ENCODE data around the gene GFRA1. TPM values are rescaled to one million over a fixed set of nuclear protein-coding genes. Genes with fewer than 3 reads are reported as not detected.

The GFRA1 gene
- total and polyA plus RNA-seq, 2 donors (not counting 3 experiments of a cell fraction or from before 2014, with no cell fraction given): 0.22 to 0.88 TPM

DNA sequence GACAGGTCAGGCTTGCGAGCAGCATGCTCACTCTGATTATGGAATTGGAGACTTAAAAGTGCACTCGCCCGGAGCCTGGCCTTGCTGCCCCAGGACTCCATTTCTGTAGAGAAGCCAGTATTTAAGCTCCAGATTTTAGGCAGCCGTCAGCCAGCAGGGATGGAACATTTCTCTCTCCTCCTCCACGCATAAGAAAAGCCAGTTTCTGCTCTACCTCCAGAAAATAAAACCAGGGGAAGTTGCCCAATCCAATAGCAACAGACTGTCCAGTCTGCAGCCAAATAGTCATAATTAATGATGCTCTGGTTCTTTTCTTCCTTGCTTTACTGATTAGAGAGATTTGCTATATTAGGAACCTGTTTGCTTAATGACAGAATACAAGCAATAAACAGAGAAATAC, 203.2 kb downstream of the GFRA1 start:
- no peak for TF ChIP-seq POLR2AphosphoS5 (IDR thresholded peaks at IDR 0.05; ENCODE audit: insufficient read depth, low read depth, low read length)
- TF ChIP-seq POLR2A (IDR thresholded peaks at IDR 0.05; ENCODE audit: low read depth, low read length): no peak
- TF ChIP-seq EZH2 (IDR thresholded peaks at IDR 0.05; ENCODE audit: borderline replicate concordance, low read depth, low read length, severe bottlenecking): no peak
- TF ChIP-seq FOS (IDR thresholded peaks at IDR 0.05; ENCODE audit: borderline replicate concordance, insufficient read depth, low read length): no peak
- TF ChIP-seq, protein P1, sequence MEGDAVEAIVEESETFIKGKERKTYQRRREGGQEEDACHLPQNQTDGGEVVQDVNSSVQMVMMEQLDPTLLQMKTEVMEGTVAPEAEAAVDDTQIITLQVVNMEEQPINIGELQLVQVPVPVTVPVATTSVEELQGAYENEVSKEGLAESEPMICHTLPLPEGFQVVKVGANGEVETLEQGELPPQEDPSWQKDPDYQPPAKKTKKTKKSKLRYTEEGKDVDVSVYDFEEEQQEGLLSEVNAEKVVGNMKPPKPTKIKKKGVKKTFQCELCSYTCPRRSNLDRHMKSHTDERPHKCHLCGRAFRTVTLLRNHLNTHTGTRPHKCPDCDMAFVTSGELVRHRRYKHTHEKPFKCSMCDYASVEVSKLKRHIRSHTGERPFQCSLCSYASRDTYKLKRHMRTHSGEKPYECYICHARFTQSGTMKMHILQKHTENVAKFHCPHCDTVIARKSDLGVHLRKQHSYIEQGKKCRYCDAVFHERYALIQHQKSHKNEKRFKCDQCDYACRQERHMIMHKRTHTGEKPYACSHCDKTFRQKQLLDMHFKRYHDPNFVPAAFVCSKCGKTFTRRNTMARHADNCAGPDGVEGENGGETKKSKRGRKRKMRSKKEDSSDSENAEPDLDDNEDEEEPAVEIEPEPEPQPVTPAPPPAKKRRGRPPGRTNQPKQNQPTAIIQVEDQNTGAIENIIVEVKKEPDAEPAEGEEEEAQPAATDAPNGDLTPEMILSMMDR (IDR thresholded peaks at IDR 0.05; ENCODE audit: extremely low read depth in 1 of 2, insufficient read depth in 1 of 2, low read depth in 1 of 2, low read length in 2 of 2): no peak
- TF ChIP-seq JUN (IDR thresholded peaks at IDR 0.05; ENCODE audit: borderline replicate concordance, insufficient read depth, insufficient read length, low read depth): no peak
- no peak for TF ChIP-seq GATA2 (IDR thresholded peaks at IDR 0.05; ENCODE audit: insufficient read depth, insufficient read length, low read depth, low read length)
- no peak for TF ChIP-seq MYC (IDR thresholded peaks at IDR 0.05; ENCODE audit: low read depth, low read length)
- TF ChIP-seq, protein P2, sequence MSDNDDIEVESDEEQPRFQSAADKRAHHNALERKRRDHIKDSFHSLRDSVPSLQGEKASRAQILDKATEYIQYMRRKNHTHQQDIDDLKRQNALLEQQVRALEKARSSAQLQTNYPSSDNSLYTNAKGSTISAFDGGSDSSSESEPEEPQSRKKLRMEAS (IDR thresholded peaks at IDR 0.05; ENCODE audit: insufficient read depth, insufficient read length): no peak
- Histone ChIP-seq H3K79me2 (ENCODE audit: control insufficient read depth, insufficient read depth, low read length) (no peaks in the 10 kb centered on the region), H3K27ac (ENCODE audit: insufficient read depth, low read depth, low read length) (no peak overlapping the region), H3K9me3 (replicated peaks; ENCODE audit: control insufficient read depth, insufficient read depth, low read length) (no peaks in the 10 kb centered on the region), H3K4me1 (ENCODE audit: control insufficient read depth, extremely low read depth, insufficient read depth, low read length) (no peaks in the 10 kb centered on the region), H3K9ac (replicated peaks; ENCODE audit: extremely low read depth, insufficient read depth, low read length) (no peak overlapping the region), H4K20me1 (replicated peaks; ENCODE audit: control insufficient read depth, extremely low read depth, insufficient read depth, low read length) (no peaks in the 10 kb centered on the region), H3K9me1 (replicated peaks; ENCODE audit: control insufficient read depth, extremely low read depth, insufficient read depth, low read length) (no peaks in the 10 kb centered on the region), H3K27me3 (ENCODE audit: control insufficient read depth in 2 of 2, insufficient read depth in 2 of 2, low read length in 2 of 2) (no peaks in the 10 kb centered on the region), H3K4me3 (replicated peaks in 1 of 3; ENCODE audit: insufficient read depth in 1 of 3, low read depth in 1 of 3, low read length in 3 of 3) (no peak overlapping the region), H3K4me2 (ENCODE audit: insufficient read depth, low read length) (no peak overlapping the region), H3K36me3 (ENCODE audit: control insufficient read depth in 2 of 2, extremely low read depth in 1 of 2, insufficient read depth in 2 of 2, low read length in 2 of 2) (no peaks in the 10 kb centered on the region), H2AFZ (ENCODE audit: low read depth, low read length) (no peak overlapping the region)
- no TSS peak for BruUV-seq (replicated peaks)
- ChIA-PET POLR2A (no interaction called here), CTCF (interaction anchor here (0.6 kb wide), 1 partner anchor 71 kb away, joined by 4 read pairs; no protein-coding TSS in a partner anchor)
- DNase-seq (ENCODE audit: low read depth, low spot score) (no peak), FAIRE-seq (no peak)
- intact Hi-C loops (cut with micrococcal nuclease) (no loop called here), dilution Hi-C loops (cut with MboI; ENCODE audit: extremely low pct_ligation_motif_present, low sequenced_read_pairs) (no loop called here)
